ENCODE results near the gene SYNE2.

The SYNE2 gene

DNA sequence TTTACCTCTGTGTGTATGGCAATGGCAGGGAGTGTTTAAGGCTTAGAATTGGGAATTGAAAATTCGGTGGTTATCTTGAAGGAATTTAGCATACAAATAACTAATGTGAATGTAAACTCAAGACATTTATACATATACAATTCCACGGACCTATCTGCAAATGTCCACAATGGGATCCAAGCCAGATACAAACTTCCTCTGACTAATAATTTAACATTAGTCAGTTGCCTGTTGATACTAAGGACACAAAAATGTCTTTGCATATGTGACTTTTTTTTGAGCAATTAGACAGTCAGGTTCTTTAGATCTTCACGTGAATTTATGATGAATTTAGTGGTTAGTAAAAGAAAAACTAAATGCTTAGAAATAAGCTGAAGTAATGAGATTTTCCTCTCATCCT is 400.9 kb downstream of the SYNE2 start:
- peak; percentile 84 for DNase-seq (ENCODE audit: low spot score)

DNA sequence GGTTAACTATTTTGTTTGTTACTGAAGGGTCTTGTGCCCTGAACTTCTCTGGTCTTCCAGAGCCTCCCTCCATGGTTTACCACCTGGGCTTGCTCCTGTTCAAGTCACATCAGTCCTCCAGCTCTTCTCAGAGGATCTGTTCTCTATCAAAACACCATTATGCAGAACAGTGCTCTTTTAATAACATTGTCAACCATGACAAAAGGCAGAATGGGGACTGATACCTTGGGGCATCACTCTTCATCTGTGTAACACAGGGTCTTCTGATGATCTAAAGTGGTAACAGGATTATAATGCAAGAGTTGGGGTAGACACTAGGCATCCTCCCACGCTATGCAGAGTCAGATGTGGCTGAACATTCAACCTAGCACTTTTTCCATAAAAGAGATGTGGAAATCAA is 403.0 kb downstream of the SYNE2 start:
- DNase-seq (ENCODE audit: low spot score), result no peak

DNA sequence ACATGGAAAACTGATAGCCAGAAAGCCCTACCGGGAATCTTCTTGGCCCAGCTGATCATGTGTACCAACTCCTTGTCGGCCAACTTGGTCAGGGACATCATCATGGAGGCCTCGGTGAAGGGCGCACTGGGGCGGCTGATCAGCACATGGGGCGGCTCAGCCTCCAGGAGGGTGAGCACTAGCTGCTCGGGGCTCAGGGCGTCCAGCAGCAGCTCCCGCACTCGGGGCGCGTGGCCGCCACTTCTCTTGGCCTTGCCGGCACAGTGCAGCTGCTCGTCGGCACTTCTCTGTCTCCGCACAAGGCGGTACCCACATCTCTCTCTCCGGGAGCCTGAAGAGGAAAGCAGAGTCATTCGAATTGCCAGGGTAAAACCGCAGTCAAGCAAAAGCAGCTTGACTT is 407.6 kb downstream of the SYNE2 start:
- no peak for DNase-seq (ENCODE audit: low spot score)

DNA sequence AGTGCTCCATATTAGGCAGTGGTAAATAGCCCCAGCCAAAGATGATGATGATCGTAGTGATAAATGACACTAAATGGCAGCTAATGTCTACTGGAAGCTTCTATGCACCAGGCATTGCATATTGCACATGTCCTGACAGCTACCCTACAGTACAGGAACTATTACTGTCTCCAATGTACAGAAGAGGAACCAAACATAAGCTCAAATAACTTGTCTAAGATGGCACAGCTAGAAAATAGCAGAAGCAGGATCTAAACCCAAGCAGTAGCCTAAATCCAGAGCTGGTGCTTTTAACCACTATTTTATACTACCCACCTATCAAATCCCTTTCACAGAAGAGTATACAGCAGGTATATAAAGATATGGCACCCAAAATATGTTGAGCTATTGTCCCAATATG is 412.4 kb downstream of the SYNE2 start:
- no peak for DNase-seq (ENCODE audit: low spot score)

DNA sequence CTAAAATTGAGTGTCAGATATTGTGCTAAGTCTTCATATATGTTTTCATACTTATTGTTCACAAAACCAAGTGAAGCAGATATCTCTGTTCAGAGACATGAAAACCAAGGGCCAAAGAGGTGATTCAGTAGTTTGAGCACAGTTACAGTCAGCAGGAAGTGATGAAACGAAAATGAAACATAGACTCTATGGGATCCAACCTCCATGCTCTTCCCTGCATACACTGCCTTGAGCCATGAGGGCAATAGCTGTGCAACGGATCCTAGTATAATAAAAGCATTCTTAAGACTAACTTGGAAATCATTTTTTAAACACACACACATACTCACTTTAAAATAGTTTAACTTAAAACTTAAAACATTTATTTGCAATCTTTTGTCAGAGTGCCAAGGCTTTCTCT is 413.4 kb downstream of the SYNE2 start:
- DNase-seq (ENCODE audit: low spot score), result peak; percentile 82

DNA sequence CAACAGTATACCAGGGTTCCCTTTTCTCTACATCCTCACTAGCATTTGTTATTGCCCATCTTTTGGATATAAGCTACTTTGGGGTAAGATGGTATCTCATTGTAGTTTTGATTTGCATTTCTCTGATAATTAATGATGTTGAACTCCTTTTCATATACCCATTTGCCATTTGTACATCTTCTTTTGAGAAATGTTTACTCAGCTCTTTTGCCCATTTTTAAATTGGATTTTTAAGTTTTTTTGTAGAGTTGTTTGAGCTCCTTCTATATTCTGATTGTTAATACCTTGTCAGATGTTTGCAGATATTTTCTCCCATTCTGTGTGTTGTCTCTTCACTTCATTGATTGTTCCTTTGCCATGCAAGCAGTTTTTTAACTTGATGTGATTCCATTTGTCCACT is 419.2 kb downstream of the SYNE2 start:
- no peak for DNase-seq (ENCODE audit: low spot score)
